Sigmoid colon (tissue), 7 donors: ENCODE data around the gene WDR26. TPM values are rescaled to one million over a fixed set of nuclear protein-coding genes. Genes with fewer than 3 reads are reported as not detected.

Source experiments
- DNase-seq: peaks from one replicate; pipeline ENCODE4 v3.0.0-alpha.2; 2019
- H3K27ac ChIP-seq, 4 donors: fragments of 200-600 bp; sonication (generic); one replicate each; pipeline ENCODE4 v1.5.1; 2016 to 2019; ENCODE audit warnings: mild to moderate bottlenecking in 1 of 4
- H3K27me3 ChIP-seq, 3 donors: fragments of 200-600 bp; sonication (generic); one replicate each; pipeline ENCODE4 v1.5.1; 2019; ENCODE audit warnings: mild to moderate bottlenecking in 1 of 3
- H3K36me3 ChIP-seq, 4 donors: fragments of 200-600 bp; sonication (generic); one replicate each; pipeline ENCODE4 v1.5.1; 2016 to 2019
- H3K4me1 ChIP-seq, 4 donors: fragments of 200-600 bp; sonication (generic); one replicate each; pipeline ENCODE4 v1.5.1; 2017 to 2019
- H3K4me3 ChIP-seq, 4 donors: fragments of 200-600 bp; sonication (generic); one replicate each; pipeline ENCODE4 v1.5.1; 2017 to 2019; ENCODE audit warnings: mild to moderate bottlenecking in 2 of 4, moderate library complexity in 1 of 4
- H3K9me3 ChIP-seq, 4 donors: fragments of 200-600 bp in 3 of 4; sonication (generic) in 3 of 4; one replicate each; pipeline versions ENCODE4 v1.5.1 to v1.6.1; 2013 to 2019
- CTCF ChIP-seq, 4 experiments: fragments of 450-650 bp in 3 of 4; fragments of 200-600 bp in 1 of 4; IDR thresholded peaks; one replicate each; pipeline ENCODE4 v1.5.1; 2016 to 2019; ENCODE audit warnings: antibody characterized with exemption in 4 of 4, mild to moderate bottlenecking in 3 of 4, moderate library complexity in 2 of 4
- EP300 ChIP-seq, 4 donors: sonication (generic); formaldehyde crosslinking; IDR thresholded peaks; one replicate each; pipeline ENCODE4 v1.6.1; 2017; ENCODE audit warnings: antibody characterized with exemption in 4 of 4
- POLR2A ChIP-seq, 2 donors: fragments of 450-650 bp; IDR thresholded peaks; one replicate each; pipeline ENCODE4 v1.6.1; 2016; ENCODE audit warnings: antibody characterized with exemption in 2 of 2, mild to moderate bottlenecking in 2 of 2, moderate library complexity in 2 of 2
- POLR2AphosphoS5 ChIP-seq, 4 donors: sonication (generic); formaldehyde crosslinking; IDR thresholded peaks; one replicate each; pipeline ENCODE4 v1.6.1; 2017; ENCODE audit warnings: antibody characterized with exemption in 4 of 4
- whole genome bisulfite sequencing, 2 donors: extraction: QIAGEN DNeasy Blood & Tissue Kit; methylation state at CpG; one replicate each; pipeline ENCODE4 v1.1.7; 2013; 5-methylcytosine and 5-hydroxymethylcytosine counted together
- intact Hi-C: fragments of 100-400 bp; cut with DNase I; formaldehyde crosslinking; loops from one replicate; pipeline ENCODE4 v1.15.1; 2023
- polyA plus RNA-seq, 3 donors: library from polyadenylated mRNA; stranded (reverse); fragments of 200-250 nt; gene quantifications; one replicate each; pipeline ENCODE4 v1.2.3, GENCODE V29; 2013
- total RNA-seq, 4 donors: library from RNA; depleted of rRNA; stranded (reverse); fragments of >200 nt; gene quantifications; one replicate each; pipeline ENCODE4 v1.1.0, GENCODE V29; 2016
- donor health status: healthy with polysubstance abuse.
- donor health status: Bipolar disorder and iron deficiency.
- donor health status: healthy.

The WDR26 gene
- total and polyA plus RNA-seq, 7 donors, result 27.6 to 105 (median 63.3) TPM

DNA sequence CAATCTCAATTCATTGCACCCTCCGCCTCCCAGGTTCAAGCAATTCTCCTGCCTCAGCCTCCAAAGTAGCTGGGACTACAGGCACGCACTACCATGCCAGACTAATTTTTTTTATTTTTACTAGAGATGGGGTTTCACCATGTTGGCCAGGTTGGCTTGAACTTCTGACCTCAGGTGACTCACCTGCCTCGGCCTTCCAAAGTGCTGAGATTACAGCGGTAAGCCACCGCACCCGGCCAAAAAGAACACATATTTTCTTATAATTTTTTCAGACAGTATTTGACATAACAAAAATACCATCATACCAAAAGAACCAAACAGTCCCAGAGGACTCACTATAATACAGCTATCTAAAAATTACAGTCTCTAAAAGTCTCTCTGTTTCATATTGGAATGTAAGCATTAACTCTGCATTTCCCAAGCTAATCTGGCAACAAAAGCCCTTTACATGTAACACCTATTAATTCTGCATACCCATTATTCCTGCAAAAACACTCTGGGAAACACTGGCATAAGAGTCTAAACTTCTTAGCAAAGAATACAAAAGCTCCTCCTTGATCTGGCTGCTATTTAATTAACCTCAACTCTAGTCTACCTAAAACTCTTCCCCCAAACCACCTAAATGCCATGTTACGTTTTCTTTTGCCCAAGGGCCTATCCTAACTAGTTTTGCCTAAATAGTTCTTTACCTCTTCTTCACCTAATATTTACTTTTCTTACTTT, 26.9 kb downstream of the WDR26 start:
- Histone ChIP-seq H3K4me3 (no peak overlapping the region), H3K9me3 (no peaks in the 10 kb centered on the region), H3K36me3 (peaks cover 30 to 96% (median 56%) of the 10 kb centered on the region in 4 donors), H3K27me3 (no peaks in the 10 kb centered on the region), H3K4me1 (peaks cover 0 to 10% (median 5%) of the 10 kb centered on the region in 4 donors), H3K27ac (peak overlapping the region in 1 of 4 donors; percentile 14)
- TF ChIP-seq POLR2AphosphoS5 (IDR thresholded peaks at IDR 0.05) (no peak), POLR2A (IDR thresholded peaks at IDR 0.05) (no peak), CTCF (IDR thresholded peaks at IDR 0.05) (no peak), EP300 (IDR thresholded peaks at IDR 0.05) (no peak)
- intact Hi-C loops, result no loop called here
- WGBS, 2 donors, result 87 to 93% methylated on average over 7 of the region's 7 CpGs
- DNase-seq, result no peak

- Histone ChIP-seq H3K4me3 (no peak overlapping the region), H3K9me3 (no peaks in the 10 kb centered on the region), H3K27me3 (no peaks in the 10 kb centered on the region), H3K36me3 (peaks cover 25 to 92% (median 50%) of the 10 kb centered on the region in 4 donors), H3K27ac (no peak overlapping the region), H3K4me1 (peaks cover 0 to 10% (median 5%) of the 10 kb centered on the region in 4 donors)
- intact Hi-C loops, result no loop called here
- DNase-seq, result no peak
- TF ChIP-seq POLR2AphosphoS5 (IDR thresholded peaks at IDR 0.05) (no peak), EP300 (IDR thresholded peaks at IDR 0.05) (no peak), POLR2A (IDR thresholded peaks at IDR 0.05) (no peak)
These were observed 28.4 kb downstream of the WDR26 start for GRCh38 chr1:224406216-224406615.

DNA sequence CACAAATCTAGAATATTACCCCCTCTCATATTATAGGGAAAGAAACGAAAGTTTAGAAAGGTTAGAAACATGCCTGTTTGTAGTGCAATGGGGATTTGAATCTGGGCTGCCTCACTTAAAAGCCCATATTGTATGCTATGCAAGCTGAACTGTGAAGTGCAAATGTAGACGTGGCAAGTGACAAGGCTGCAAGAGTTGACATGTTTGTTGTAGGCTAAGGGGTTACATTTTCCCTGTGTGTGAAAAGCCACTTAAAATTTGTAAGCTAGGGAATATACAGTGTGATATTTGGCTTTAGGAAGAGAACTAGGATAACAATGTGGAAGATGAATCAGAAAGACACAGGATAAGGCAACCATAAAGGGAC, 29.0 kb downstream of the WDR26 start:
- Histone ChIP-seq H3K27ac (no peak overlapping the region), H3K27me3 (no peaks in the 10 kb centered on the region), H3K9me3 (no peaks in the 10 kb centered on the region), H3K4me1 (peaks cover 0 to 10% (median 5%) of the 10 kb centered on the region in 4 donors), H3K4me3 (no peak overlapping the region), H3K36me3 (peaks cover 20 to 92% (median 50%) of the 10 kb centered on the region in 4 donors)
- no peak for TF ChIP-seq POLR2A (IDR thresholded peaks at IDR 0.05)
- TF ChIP-seq EP300 (IDR thresholded peaks at IDR 0.05), result no peak
- TF ChIP-seq POLR2AphosphoS5 (IDR thresholded peaks at IDR 0.05), result no peak
- no peak for TF ChIP-seq CTCF (IDR thresholded peaks at IDR 0.05)
- intact Hi-C loops, result no loop called here
- 95% methylated on average over 2 of the region's 2 CpGs for WGBS, 2 donors
- no peak for DNase-seq

DNA sequence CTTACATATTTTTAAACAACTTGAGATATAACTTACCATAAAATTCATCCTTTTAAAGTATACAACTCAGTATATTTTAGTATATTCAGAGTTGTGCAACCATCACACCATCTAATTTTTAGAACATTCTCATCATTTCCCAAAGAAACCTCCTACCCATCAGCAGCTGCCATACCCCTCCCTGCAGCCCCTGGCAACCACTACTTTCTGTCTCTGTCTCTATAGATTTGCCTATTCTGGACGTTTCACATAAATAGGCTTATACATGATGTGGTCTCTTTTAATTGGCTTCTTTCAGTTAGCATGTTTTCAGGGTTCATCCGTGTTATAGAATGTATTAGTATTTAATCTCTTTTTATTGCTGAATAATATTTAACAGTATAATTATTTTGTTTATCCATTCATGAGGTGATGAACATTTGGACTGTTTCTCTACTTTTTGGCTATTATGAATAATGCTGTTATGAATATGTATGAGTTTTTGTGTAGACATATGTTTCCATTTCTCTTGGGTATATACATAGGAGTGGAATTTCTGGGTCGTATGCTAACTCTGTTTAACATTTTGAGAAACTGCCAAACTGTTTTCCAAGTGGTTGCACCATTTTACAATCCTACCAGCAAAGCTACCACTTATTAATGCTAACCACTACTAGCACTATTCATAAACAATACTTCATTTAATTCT, 29.5 kb downstream of the WDR26 start:
- H3K4me1 ChIP-seq, result peaks cover 0 to 10% (median 5%) of the 10 kb centered on the region in 4 donors
- TF ChIP-seq POLR2A (IDR thresholded peaks at IDR 0.05) (no peak), CTCF (IDR thresholded peaks at IDR 0.05) (no peak), EP300 (IDR thresholded peaks at IDR 0.05) (no peak), POLR2AphosphoS5 (IDR thresholded peaks at IDR 0.05) (no peak)
- H3K27me3 ChIP-seq, result no peaks in the 10 kb centered on the region
- H3K9me3 ChIP-seq, result no peaks in the 10 kb centered on the region
- 72 to 81% methylated on average over 3 of the region's 3 CpGs for WGBS, 2 donors
- peaks cover 20 to 92% (median 52%) of the 10 kb centered on the region in 4 donors for H3K36me3 ChIP-seq
- no peak for DNase-seq
- H3K27ac ChIP-seq, result peak overlapping the region in 1 of 4 donors; percentile 1
- intact Hi-C loops, result no loop called here
- no peak overlapping the region for H3K4me3 ChIP-seq

GRCh38 chr1:224402472-224403036, 32.0 kb downstream of the WDR26 start:
- Histone ChIP-seq H3K27ac (no peak overlapping the region), H3K27me3 (no peaks in the 10 kb centered on the region), H3K4me3 (no peak overlapping the region), H3K36me3 (peaks cover 20 to 93% (median 57%) of the 10 kb centered on the region in 4 donors), H3K9me3 (no peaks in the 10 kb centered on the region), H3K4me1 (peaks cover 0 to 10% (median under 1%) of the 10 kb centered on the region in 4 donors)
- TF ChIP-seq POLR2A (IDR thresholded peaks at IDR 0.05) (no peak), POLR2AphosphoS5 (IDR thresholded peaks at IDR 0.05) (no peak), CTCF (IDR thresholded peaks at IDR 0.05) (no peak)
- WGBS, 2 donors, result 78 to 84% methylated on average over 1 of the region's 1 CpG
- intact Hi-C loops, result no loop called here
- no peak for DNase-seq
